Caki2 (cell line): ENCODE data around the gene DLG5. TPM values are rescaled to one million over a fixed set of nuclear protein-coding genes. Genes with fewer than 3 reads are reported as not detected.

ENCODE experiments used
- DNase-seq: peaks from one replicate; pipeline ENCODE4 v3.0.0-alpha.2; 2015; ENCODE audit warnings: low read depth
- in situ Hi-C: cut with HindIII; loops from 2 replicates; pipeline ENCODE4 v1.10.0; 2016; ENCODE audit warnings: low sequenced_read_pairs, low pct_unique_long_range_greater_than_20kb, mixed read lengths
- total RNA-seq: library from RNA; depleted of rRNA; stranded (reverse); fragments of >200 nt; shearing (Covaris generic); gene quantifications from 2 replicates; pipeline ENCODE4 v1.2.3, GENCODE V29; 2014; ENCODE audit warnings: low replicate concordance

The DLG5 gene
- total RNA-seq, 1 experiment from 2014 or later, result 21.2 TPM

DNA sequence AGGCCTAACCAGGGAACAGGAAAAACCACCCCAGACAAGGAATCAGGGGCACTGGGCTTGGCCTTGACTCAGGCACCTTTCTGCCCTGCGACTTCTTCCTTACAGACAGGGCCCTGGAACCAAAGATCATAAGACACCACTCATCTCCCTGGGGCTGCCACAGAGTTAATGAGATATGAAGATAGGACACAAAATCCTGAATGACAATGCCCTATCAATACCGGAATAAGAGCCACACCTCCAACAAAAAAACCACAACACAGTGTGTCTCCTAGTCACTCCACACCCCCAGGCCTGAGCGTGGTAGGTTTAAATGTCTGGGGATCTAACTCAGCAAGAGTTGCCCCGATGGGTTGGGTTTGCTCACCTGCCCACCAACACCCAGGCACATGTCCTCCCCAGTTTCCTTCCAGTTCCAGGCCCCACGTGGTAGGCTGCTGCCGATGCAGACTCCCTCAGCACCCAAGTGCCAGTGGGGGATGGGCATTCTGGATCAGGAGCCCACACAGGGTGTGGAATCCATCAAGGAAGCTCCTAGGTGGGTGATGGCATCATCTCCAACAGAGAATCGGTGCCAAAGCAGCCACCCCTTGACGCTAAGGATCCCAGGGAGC, 3.9 kb downstream of the DLG5 start:
- in situ Hi-C loops, result no loop called here
- no peak for DNase-seq

DNA sequence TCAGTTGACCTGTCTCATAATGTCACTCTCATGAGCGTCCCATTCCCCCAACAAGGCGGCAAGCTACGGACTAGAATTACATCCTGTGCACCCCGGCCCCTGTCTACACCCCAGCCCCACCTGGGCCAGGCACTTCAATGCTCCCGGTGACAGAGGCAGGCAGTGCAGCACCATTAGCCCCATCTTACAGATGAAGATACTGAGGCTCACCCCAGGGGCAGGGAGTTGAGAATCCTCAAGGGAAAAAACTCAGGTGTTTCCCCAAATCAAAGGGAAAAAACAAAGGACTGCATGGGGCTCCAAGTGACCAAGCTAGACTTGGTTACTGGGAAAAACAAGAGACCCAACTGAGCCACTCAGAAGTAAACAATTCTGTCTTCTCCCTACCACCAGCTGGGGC, 4.5 kb downstream of the DLG5 start:
- in situ Hi-C loops, result no loop called here

DNA sequence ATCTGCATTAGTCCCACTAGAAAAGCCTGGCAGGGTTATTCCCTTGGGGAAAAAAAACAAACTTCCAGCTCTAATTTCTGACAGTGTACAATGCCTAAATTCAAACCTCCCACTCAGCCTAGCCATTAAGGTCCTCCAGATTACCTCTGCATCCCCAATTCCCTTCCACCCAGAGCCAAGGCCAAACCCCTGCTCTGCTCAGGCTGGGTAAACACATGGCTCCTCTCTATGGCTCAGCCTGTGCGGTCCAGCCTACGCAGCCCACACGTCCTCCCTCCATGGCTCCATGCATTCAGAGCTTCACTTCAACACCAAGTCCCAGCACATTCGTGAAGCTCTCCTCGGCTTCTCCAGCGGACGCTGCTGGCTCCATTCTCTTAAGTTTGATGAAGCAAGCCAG, 5.2 kb downstream of the DLG5 start:
- DNase-seq, result no peak
- in situ Hi-C loops, result no loop called here

More for the DNA sequence above, 4.5 kb downstream of the DLG5 start:
- no peak for DNase-seq

DNA sequence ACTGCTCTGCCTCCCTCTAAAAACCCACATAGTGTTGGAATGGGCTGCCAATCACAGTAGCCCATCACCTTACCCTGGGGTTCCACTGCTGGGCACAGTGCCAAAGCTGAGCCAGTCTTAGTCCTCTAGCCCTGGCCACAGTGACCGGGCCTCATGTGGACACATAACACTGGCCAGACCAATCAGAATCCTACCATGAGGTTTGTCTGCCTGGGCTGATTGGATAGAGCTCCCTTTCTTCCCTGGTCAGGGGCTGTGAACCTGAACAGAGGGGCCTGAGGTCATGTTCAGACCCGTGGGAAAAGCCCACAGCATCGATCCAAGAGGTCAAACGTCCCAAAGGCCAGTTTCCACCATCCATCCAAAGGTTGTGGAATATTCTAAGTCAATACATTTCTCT, 6.1 kb downstream of the DLG5 start:
- in situ Hi-C loops, result no loop called here
- no peak for DNase-seq

DNA sequence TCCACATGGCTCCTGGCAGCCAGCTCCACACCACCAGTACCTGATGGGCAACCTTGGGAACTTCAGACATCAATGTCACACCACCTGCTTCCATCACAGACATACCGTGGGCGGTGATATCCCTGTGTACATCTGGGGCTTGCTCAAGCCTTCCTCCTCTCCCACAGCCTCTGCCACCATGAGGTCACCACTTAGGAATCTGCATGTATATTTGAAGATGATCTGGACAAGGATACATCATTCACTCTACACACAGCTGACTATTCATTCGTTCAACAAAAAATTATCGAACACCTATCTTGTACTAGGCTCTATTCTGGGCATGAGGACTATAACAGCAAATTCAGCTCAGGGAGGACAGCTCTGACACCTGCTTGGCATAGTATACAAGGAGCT, 6.8 kb downstream of the DLG5 start:
- DNase-seq, result no peak
- in situ Hi-C loops, result no loop called here

DNA sequence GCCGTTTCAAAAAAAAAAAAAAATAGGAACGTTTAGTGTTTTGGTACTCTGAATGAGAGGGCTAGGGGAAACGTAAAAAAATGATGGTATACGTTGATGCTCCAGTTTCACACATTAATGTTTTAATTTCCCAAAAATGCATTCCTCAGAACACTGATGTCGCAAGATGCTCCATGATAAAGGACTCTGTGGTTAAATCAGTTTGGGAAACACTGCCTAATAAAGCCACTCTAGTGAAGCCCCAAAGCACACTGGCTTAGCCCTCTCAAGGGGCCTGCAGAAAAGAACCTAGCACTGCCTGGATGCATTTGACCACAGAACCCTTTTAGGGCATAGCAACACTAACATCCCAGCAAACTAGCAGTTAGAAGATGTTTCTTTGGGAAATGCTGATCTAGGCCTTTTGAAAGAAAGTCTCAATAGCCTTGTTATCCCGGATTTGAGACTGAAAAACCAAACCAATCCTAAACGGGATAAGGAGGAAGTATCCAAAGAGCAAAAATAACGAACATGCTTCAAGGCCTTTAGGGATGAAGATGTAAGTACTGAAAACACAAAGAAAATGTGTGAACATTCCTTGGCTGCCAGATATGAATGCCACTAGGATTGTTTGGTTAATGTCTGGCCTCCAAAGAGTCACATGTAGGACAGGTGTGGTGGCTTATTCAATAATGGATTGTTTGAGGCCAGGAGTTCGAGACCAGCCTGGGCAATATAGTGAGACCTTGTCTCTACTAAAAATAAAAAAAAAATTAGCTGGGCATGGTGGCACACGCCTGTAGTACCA, 11.0 kb downstream of the DLG5 start:
- in situ Hi-C loops, result no loop called here
- no peak for DNase-seq

DNA sequence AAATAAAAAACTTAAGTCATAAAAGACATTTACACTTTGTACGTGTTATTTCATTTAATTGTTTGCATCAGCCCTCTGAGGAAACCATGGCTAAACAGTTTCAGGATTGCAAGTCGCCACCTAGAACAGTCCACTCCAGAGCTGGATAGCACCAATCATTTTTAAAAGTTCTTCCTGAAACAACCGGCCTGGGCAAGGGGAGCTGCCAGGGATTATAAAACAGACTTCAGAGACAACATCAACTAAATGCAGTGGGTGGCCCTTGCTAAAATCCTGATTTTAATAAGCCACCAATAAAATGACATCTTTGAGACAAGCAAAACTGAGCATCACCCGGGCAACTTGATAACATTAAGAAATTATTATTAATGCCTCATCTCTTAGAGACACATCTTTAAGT, 13.5 kb downstream of the DLG5 start:
- in situ Hi-C loops, result no loop called here
- no peak for DNase-seq

DNA sequence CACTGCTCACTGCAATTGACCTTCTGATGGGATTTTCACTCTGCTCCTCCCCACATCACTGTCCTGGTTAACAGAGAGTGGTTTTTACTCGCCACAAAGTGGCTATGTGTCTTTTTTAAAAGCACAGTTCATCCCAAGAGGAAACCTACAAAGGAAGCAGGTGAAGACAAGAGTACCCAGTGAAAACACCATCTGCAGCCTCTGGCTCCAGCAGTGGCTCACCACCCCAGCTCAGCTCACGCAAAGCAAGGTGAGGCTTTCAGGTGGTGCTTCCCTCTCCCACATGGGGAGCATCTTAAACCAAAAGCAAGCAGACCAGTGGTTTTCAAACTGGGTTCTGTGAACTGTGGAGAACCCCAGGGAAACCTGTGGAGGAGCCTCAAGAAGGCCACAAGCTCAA, 14.0 kb downstream of the DLG5 start:
- DNase-seq, result no peak
- in situ Hi-C loops, result no loop called here

DNA sequence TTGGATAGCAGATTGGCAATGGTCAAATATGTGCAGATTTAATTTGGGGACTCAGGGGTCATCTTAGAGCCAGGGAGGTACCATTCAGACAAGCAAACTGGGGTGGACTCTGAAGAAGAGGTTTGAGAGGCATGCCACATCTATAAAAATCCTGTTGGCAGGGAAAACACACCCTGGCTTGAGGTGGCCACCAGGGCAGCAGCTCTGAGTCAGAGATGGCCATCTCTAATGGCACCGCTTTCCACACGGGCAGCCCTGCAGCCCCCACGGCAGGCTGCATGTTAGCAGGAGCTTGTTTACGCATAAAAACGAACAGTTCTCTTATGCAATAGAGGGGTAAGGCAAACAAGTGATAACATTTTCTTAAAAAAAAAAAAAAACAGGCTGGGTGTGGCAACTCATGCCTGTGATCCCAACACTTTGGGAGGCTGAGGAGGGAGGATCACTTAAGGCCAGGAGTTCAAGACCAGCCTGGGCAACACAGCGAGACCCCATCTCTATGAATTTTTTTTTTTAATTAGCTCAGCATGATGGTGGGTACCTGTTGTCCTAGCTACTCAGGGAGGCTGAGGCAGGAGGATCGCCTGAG, 14.9 kb downstream of the DLG5 start:
- in situ Hi-C loops, result no loop called here

DNA sequence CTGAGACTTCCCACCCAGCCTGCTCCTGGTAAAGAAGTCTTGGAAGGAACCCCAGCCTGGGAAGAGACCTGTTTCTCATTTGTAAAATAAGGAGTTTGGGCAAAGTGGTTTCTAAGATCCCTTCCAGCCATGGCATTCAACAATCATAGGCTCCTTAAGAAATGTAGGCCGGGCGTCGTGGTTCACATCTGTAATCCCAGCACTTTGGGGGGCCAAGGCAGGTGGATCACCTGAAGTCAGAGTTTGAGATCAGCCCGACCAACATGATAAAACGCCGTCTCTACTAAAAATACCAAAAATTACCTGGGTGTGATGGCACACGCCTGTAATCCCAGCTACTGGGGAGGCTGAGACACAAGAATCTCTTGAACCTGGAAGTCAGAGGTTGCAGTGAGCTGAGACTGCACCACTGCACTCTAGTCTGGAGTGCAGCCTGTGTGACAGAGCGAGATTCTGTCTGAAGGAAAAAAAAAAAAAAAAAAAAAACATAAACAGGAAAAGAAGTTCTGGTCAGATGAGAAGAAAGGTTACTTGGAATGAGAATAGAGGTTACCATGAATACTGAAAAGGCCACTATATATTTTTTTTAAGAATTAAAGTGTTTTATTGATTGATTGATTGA, 15.9 kb downstream of the DLG5 start:
- DNase-seq, result no peak
- in situ Hi-C loops, result no loop called here

More for the DNA sequence above, 14.9 kb downstream of the DLG5 start:
- DNase-seq, result no peak

DNA sequence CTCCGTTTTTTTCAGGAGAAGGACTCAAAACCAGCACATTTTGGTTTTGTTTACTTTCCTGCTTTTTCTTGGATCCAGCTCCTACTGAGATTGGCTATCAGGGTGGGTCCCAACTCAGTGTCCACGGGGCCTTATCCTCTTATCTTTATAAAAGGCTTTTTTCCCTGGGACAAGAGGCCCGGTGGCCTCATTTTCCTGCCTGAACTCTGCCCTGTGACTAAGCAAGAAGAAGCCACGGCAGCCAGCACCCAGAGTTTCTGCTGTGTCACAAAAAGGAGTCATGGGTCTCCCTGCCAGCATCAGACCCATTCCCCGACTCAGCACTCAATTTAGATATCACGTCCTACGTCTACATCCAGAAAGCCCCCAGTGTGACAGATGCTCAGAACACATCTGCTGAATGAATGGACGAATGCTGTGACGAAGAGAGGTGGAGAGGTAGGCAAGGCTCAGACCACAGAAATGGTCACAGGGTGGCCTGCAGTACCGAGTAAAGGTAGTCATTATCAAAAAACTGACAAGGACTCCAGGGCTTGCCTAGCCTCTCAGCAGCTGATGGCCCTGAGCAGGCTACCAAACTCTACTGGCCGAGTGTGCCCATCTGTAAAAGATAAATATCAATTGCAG, 16.7 kb downstream of the DLG5 start:
- in situ Hi-C loops, result no loop called here
- peak; percentile 56 for DNase-seq

DNA sequence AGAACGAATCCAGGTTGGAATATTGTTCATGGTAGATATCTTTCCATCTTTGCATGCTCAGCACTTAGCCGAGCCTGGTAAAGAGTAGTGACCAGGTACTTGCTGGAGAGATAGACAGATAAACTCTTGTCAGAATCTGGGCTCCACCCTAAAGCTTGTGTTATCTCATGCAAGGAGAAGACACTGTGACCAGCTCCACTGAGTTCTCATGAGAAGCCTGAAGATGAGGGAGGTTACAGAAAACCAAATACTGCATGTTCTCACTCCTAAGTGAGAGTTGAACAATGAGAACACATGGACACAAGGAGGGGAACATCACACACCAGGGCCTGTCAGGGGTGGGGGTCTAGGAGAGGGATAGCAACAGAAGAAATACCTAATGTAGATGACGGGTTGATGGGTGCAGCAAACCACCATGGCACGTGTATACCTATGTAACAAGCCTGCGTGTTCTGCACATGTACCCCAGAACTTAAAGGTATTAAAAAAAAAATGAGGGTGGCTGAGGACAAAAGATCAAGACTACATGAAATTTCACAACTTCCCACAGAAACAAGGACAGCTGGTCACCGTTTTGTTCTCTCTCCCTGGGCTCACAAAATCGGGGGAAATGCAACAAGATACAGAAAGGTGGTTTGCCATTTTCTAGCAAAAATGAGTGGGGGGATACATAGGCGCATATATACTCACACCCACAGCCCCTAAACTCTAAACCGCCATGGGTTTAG, 17.4 kb downstream of the DLG5 start:
- in situ Hi-C loops, result no loop called here

DNA sequence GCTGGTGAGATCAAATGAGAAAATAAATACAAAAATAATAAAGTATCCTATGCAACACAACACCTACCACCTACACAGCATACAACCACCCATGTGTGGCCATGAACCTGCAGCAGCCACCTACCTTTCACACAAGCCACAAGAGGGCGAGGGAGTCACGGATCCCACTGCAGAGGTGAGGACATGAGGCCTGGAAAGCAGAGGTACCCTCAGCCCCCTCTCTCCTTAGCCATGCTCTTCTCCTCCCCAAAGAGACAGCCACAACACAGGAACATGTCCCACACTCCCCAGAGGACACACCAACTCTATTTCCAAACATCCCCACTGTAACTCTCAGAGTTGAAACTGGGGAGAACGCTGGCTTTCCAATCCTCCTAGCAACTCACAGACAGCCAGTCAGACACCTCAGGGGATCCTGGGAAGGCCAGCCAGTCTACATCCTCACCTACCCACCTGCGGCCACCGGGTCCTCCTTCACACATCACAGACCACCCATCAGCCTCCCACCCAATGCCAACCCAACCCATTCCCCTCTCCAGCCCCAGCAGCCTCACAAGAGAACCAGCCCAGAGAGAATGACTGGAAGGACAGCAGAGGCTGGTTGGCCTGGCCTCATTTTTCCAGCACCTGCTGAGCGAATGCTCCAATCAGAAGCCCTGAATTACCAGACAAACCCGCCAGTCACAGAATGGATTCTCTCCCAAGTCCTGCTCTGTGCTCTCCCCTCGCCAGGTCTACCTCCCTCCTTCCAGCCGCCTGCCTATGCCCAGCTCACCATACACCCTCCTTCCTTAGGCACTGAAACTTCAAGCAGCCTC, 18.4 kb downstream of the DLG5 start:
- in situ Hi-C loops, result no loop called here
- no peak for DNase-seq

More for the DNA sequence above, 17.4 kb downstream of the DLG5 start:
- no peak for DNase-seq

DNA sequence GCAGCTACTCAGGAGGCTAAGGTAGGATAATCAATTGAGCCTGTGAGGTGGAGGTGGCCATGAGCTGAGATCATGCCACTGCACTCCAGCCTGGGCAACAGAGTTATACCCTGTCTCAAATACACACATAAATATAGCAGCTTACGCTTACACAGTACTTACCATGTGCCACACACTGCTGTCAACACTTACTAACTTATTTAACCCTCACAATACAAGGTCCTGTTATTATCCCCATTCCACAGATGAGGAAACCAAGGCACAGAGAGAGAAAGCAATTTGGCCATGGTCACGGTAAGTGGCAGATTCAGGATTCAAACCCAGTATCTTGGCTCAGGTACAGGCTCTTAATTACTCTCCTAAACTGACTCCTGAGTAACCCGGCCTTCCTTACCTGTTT, 19.1 kb downstream of the DLG5 start:
- DNase-seq, result no peak
- in situ Hi-C loops, result no loop called here

DNA sequence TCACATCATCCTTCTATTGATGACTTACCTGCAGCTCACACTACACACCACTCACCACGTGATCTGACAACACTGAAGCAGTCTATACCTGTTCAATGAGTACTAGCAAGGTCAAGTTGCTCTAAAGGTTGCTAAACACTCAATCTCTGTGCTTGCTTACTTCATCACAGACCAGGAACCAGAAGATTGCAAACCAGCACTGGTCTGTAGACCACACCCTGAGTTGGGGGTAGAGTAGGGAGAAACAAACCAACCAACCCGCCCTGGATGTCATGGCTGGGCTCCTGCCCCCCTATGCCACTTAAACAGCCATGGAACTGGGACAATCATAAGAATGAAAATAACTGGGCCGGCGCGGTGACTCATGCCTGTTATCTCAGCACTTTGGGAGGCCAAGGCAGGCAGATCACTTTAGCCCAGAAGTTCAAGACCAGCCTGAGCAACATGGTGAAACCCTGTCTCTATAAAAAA, 19.6 kb downstream of the DLG5 start:
- no peak for DNase-seq
- in situ Hi-C loops, result no loop called here

DNA sequence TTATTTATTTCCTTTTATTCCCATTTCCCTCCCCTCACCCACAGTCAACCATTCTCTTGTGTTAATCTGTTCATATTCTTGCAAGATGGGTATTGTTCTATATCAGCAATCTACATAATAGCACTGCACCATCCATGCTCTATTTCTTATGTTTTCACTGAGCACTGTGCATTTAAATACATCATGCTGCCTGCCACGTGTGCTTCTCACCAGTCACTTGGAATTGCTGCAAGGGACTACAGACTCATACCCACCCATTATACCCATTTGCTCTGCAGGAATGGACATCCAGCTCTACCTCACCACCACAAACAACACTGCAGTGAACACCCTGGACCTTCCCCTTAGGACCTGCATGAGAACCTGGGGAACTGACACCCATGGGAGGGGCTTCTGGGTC, 20.8 kb downstream of the DLG5 start:
- DNase-seq, result no peak
- in situ Hi-C loops, result no loop called here

DNA sequence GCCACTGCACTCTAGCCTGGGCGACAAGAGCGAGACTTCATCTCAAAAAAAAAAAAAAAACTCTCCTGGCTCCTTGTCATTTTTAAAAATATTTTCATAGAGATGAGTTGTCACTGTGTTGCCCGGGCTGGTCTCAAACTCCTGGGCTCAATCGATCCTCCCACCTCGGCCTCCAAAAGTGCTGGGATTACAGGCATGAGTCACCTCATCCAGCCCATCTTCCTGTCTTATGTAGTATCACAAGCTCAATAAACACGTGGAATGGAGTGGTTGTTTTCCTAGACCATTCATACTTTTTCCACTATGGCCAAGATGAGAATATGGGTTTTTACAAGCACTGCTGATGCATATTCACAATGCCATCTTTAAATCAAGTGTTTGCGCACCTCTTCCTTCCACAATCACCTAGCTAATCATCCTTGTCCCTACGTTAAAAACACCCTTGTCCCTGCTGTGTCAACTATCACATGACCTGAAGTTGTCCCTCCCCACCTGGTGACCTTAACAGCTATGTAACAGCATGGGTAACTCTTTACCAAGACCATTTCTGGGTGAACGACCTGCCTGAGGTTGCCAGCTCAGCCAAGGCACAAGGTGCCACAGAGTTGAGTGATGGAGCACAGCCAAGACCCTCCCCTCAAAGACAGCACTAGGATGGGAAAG, 21.3 kb downstream of the DLG5 start:
- no peak for DNase-seq
- in situ Hi-C loops, result no loop called here
